Measurements from ENCODE around the gene CYLD.

Gene CYLD

DNA sequence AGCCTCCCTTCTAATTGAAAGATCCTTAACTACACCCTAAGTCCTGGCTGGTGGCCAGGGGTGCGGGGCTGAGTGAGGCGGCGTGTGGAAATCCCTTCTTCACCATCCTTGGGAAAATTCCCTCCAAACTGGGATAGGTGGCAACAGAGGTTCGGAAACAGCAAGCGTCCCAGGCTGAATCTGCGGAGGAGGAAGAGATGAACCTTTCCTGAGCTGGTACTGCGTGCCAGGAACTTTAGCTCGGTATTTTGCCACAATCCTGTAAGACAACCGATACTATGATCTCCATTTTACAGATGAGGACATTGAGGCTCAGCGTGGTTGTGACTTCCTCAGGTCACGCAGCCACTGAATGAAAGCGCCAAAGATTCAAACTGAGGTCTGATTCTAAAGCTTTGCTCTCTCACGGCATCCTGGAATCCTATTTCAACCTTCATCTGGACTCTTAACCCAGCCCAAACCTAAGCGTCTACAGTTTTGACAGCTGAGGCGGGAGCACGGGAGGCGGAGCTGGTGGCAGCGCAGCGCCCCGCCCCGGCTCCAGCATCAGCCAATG lies 583 bp upstream of the CYLD start:
- DNase-seq, result peak; percentile 65

DNA sequence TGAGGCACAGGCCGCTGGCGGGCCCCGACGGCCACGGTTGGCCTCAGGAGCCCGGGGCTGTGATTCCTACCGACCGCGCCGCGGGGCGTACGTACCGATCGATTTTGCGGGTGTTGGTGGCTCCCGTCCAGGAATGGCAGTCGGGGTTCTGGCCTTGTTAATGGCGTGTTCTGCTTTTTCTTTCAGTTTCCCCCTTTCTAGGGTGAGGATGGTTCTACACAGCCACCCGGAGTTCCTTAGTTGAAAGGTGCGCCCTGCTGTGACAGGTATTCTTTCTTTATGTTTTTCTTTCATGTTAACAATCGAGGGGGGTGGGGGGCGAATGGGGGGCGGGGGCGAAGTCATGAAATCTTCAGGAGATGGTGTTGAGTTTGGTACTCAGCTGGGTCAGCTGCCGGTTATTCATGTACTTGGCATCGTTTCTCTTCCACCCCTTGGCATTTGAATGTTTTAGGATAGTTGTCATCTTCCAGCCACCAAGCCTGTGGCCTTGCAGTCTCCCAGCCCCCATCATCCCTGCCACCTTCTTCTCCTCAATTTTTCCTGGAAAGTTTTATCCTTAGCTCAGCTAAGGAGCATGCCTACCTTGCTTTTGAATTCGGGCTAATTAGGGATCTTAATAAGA lies 802 bp downstream of the CYLD start:
- DNase-seq, result peak; percentile 84

DNA sequence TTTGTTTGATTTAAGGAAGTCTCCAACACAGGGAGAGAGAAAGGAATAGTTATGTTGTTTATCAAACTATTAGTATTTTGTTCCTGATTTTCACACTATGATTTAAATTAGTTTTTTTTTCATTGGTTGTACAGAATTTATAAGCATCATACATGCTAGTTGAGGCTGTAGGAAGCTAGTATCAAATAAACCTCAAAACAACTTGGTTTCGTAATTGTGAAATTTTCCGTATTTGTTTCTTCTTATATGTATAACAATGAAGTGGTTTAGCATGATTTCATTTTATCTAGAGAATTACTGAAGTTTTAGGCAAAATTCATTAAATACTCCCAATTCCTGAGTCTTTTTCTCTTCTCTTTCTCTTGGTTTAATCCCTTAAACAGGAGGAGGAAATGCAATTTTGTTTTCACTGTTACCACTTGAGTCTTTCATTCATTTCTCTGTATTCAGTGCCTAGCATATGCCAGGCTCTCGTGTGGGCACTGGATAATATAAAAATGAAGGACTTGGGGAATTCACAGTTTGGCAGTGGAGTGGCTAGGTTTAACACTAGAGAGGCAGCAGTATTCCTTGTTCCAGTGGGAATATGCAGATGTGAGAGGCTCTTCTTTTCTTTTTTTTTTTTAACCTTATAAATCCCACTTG lies 1.8 kb downstream of the CYLD start:
- no peak for DNase-seq

DNA sequence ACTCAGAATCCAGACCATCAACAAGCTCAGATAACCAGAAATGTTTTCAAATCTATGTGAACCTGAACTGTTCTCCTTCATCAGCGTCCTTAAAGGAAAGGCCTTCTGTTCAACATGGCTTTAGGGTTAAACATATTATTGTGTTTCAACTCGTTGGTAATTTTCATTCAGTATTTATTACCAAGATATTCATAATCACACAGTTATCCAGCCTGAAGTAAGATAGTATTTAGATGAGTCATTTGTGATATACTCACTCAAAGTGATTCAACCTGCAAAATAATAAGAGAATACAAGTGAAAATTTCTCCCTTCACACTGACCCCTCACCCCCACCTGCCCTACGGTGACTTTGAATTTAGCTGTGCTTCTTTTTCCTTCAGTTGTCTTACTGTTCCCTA lies 3.0 kb downstream of the CYLD start:
- no peak for DNase-seq

DNA sequence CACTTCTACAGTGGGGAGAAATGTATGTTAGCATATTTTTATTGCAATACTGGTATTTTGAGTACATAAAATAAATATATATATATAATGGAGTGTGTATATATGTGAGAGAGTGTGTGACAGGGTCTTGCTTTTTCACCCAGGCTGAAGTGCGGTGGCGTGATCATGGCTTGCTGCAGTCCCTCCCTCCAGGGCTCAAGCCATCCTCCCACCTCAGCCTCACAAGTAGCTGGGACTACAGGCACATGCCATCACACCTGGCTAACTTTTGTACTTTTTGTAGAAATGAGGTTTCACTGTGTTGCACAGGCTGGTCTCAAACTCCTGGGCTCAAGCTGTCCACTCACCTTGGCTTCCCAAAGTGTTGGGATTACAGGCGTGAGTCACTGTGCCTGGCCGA lies 4.1 kb downstream of the CYLD start:
- DNase-seq, result peak; percentile 67

DNA sequence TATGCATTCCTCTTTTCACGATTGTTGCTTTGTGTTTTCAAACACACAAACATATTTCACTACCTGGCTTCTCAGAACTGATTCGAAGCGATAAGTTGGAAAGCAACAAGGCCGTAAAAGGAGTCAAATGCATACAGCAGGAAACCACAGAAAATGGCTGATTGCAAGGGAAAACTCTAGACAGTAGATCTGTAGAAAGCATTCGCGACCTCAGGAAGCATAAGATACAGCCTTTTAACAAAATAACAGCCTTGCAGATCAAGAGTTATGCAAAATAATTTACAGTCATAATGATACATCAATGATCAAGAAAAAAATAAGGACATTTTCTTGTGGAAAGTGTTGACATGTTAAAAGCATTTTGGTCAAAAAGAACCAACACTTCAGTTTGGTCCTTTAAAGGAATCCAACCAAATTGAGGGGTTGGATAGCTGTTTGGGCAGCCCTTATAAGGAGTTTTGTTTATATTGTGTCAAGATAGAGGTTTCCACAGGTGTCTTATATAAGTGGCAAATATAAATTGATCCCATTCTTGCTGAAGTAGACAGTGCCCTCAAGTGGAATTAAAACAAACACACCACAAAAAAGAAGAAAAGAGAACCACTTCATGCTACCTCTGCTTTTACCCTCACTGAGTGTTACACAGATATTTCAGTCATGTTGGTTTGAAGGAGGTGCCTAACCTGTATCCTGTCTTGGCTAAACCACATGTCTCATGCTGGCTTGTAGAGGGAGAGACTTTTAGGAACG lies 5.5 kb downstream of the CYLD start:
- DNase-seq, result no peak

DNA sequence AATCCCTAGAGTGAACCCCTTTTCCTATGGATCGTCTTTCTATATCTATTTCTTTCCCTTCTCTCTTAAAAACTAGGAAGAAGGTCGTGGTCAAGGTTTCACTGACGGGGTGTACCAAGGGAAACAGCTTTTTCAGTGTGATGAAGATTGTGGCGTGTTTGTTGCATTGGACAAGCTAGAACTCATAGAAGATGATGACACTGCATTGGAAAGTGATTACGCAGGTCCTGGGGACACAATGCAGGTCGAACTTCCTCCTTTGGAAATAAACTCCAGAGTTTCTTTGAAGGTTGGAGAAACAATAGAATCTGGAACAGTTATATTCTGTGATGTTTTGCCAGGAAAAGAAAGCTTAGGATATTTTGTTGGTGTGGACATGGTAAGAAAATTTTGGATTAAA lies 9.6 kb downstream of the CYLD start:
- no peak for DNase-seq

DNA sequence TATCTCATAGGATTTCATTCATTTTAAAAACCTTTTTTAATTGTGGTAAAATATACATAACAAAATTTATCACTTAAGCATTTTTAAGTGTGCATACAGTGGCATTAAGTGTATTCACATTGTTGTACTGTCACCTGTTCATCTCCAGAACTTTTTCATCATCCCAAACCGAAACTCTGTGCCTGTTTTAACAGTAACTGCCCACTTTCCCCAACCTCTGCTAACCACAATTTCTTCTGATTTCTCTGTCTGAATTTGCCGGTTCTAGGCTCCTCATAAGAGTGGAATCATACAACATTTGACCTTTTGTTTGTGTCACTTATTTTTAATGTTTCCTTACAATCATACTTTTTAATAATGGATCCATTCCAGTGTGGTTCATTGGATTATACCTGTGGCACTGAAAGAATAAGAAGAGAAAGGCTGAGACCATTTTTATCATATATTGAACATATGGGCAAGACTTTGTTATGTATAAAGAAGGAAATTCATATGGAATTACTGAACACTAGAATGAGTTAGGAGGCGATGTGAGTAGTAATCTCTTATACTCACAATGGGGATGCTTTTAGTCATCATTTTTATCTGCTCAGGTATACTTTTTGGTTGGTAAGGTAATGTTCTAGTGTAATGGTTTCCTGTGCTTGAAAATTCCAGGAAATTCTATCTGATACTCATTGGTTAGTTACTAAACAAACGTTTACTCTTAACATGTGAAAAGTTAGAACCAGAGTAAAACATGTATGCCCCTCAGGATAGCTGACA lies 10.8 kb downstream of the CYLD start:
- DNase-seq, result no peak

DNA sequence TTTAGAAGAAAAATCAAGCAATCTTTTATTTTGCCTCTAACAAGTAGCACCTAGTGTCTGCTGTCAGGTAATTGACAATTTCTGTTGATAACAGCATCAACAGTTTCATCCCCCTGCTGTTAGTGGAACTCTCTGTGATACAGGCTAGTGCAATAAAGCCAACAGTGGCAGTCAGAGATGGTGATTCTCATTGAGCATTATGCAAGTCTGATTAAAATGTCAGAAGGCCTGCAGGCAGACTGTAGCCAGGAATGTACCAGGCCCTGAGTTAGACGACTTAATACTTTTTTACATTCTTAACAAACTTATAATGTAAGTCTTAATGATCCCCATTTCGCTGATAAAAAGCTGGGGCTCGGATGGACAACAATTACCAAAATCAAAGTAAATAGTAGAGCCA lies 14.6 kb downstream of the CYLD start:
- no peak for DNase-seq

DNA sequence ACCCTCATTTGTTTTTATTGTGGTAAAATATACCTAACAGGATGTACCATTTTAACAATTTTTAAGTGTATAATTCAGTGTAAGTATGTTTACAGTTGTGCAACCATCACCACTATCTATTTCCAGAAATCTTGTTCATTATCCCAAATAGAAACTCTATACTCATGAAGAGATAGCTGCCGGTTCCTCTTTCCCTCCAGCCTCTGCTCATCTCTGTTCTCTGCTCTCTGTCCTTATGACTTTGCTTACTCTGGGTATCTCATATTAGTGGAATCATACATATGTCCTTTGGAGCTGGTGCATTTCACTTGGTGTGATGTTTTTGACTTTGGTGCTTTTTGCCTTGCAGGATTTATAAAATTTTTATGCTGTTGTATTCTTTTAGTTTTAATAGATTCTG lies 19.4 kb downstream of the CYLD start:
- no peak for DNase-seq

DNA sequence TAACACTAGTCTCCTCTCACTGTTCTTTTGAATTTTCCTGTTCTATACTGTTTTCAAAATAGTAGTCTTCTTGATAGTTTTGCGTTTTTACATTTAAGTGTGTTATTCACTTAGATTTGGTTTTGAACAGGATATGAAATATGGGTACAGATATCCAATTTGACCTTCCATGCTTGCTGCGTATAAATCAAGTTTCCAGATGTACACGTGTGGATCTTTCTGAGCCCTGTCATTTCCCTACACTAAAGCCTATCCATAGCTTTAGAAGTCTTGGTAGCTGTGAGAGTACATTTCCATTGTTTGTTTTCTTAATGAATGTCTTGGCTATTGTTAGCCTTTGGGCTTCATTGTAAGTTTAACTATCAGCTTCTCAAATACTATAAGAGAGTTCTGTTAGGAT lies 20.4 kb downstream of the CYLD start:
- DNase-seq, result no peak

DNA sequence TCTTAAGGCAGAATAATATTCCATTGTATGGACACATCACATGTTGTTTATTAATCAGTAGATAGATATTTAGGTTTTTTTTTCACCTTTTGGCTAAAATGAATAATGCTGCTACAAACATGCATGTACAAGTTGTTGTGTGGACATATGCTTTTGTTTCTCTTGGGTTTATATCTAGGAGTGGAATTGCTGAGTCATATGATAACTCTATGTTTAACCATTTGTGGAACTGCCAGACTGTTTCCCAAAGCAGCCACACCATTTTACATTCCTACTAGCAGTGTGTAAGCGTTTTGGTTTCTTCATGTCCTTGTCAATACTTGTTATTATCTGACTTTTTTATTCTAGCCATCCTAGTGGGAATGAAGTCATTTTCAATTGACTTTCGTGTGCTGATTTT lies 21.3 kb downstream of the CYLD start:
- no peak for DNase-seq

DNA sequence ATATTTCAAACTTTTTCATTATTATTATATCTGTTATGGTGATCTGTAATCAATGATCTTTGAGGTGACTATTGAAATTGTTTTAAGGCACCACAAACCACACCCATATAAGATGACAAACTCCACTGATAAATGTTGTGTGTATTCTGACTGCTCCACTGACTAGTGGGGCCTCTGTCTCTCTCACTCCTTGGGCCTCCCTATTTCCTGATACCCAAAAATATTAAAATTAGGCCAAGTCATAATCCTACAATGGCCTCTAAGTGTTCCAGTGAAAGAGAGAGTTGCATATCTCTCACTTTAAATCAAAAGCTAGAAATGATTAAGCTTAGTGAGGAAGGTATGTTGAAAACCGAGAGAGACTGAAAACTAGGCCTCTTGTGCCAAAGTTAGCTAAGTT lies 23.4 kb downstream of the CYLD start:
- DNase-seq, result no peak

DNA sequence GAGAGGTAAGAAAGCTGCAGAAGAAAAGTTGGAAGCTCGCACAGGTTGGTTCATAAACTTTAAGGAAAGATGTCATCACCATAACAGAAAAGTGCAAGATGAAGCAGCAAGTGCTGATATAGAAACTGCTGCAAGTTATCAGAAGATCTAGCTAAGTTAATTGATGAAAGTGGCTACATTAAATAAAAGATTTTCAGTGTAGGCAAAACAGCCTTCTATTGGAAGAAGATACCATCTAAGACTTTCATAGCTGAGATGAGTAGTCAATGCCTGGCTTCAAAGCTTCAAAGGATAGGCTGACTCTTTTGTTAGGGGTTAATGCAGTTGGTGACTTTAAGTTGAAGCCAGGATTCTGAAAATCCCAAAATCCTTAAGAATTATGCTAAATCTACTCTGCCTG lies 24.0 kb downstream of the CYLD start:
- no peak for DNase-seq

DNA sequence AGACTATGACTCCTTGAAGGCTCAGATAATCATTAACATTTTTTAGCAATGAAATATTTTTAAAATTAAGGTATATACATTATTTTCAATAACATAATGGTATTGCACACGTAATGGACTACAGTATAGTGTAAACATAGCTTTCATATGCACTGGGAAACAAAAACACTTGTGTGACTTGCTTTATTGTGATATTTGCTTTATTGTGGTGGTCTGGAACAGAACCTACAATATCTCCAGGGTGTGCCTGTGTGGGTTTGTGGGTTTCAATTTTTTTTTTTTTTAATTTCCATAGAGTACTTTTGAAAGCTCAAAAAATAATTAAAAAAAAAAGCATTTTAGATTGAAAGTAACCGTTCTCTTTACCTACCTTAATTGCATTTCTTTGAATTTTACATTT lies 25.3 kb downstream of the CYLD start:
- DNase-seq, result no peak

DNA sequence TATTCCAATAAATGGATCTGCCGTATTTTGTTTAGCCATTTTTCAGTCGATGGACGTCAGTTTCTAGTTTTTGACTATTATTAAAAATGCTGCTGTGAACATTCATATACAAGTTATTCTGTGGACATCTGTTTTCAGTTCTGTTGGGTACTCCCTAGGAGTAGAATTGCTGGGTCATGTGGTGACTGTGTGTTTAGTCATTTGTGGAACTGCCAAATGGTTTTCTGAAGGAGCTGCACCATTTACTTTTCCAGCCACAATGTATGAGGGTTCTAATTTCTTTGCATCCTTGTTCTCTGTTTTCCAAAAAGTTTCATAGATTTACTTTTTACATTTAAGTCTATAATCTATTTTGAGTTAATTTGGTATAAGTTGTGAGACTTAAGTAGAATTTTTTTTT lies 29.5 kb downstream of the CYLD start:
- no peak for DNase-seq

DNA sequence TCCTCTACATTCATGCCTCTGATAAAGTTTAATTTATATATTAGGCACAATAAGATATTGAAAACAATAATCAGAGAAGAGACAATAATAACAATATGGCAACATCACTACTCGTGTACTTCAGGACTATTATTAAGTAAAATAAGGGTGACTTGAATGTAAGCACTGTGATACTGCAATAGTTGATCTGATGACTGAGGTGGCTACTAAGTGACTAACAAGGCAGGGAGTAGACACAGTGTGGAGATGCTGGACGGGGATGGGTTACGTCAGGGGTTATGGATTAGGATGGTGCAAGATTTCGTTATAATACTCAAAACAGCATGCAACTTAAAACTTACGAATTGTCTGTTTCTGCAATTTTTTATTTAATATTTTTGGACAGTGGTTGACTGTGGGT lies 32.5 kb downstream of the CYLD start:
- DNase-seq, result no peak

DNA sequence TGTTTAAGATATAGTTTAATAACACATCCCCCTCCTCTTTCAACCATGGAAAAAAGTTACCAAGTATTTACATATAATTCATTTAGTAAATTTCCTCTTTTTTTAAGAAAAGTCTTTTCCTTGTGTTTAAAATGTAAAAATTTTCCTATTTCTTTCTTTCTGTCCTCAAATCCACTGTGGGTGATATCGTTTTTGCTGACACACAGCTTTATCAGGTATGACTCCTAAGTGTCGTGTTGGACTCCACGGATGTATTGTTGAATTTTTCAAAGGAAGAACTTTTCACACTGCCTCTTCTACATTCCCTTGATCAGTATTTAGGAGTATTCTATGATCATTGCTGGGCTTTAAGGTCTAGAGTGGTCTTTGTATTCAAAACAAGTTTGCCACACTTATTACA lies 33.1 kb downstream of the CYLD start:
- DNase-seq, result no peak

DNA sequence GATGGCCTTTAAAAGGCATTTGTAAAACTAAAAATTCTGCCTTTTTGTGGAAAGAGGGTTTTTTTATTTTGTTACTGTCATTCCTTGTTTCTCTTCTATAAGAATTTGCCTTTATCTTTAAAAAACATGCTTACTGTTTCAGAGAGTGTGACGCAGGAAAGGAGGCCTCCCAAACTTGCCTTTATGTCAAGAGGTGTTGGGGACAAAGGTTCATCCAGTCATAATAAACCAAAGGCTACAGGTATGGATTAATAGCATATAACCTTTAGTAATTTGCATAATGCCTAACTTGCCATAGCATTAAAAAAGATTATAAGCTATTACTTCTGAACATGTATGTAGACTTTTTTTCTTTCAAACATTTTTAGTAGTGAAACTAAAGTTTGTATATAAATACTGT lies 34.2 kb downstream of the CYLD start:
- no peak for DNase-seq

DNA sequence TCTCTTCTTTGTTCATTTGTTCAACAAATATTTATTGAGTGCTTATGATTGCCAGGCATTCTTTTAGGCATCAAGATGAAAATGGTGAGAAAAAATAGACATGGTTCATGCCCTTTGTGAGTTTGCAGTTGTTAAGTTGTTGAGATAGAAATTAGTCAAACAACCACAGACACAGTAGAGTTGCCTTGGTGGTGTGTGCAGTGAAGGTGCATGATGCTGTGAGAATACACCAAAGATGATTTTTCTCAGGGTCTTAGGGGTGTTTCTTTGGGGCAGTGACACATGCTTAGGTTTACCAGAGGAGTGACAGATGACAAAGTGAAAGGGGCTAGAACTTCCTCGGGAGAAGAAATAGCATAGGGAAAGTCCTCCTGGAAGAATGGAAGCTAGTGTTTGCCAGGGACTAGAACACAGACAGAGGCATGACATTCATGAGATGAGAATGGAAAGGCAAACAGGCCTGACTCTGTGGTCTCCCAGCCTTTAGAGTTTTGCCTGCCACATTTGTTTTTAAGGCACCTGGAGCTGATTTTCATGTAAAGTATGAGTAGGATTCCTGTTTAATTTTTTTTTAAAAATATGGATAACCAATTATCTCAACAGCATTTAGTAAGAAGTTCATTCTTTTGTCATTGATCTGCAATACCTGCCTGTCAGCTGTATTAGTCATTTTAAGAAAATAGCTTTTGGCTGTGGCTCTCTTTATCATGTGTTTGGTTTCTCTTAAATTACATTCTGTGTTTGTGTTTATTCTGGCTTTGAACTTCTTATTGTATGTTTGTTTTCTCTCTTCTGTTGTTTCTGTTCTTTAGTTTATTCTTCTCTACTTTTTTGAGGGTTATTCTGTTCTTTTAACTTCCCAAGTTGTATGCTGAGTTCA lies 36.6 kb downstream of the CYLD start:
- no peak for DNase-seq

DNA sequence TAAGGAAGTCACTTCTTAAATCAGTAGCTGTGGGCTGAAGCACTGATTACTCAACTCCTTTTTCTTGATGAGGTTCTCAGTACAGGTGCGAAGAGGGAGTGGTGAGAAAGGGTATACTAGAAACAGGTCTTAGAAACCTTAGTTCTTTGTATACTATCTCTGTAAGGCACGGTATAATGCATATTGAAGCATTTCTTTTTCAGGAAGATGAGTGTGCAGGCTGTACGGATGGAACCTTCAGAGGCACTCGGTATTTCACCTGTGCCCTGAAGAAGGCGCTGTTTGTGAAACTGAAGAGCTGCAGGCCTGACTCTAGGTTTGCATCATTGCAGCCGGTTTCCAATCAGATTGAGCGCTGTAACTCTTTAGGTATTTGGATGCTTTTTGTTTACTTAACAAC lies 39.2 kb downstream of the CYLD start:
- no peak for DNase-seq

DNA sequence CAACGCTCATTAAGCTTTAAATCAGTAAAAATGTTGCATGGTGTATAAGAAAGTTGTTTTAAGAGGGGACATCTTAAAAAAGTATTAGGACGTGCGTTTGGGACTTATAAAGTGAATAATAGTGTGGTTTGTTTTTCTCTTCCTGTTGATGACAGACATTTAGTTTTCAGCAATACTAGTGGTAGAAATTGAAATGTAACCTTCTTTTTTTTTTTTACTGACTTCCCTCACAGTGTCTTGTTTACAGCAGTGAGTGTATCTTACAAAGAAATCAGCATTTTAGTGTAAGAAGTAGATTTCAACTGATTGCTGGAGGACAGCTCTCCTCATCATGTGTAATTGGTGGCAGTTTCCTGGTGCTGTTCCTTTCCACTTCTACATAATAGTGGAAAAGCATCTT lies 39.6 kb downstream of the CYLD start:
- DNase-seq, result no peak
